DMS53 (cell line): ENCODE results near the gene MIS18BP1.
"Not testable (repeated sequence)": the region's sequence is repeated elsewhere in the genome, so short reads cannot be mapped to it uniquely, and the experiment has no call there.

Experiments
- DNase-seq: peaks from one replicate; lab custom pipeline; 2025; lab: John Stamatoyannopoulos, UW

The MIS18BP1 gene

GRCh38 chr14:45246151-45246550 lies 6.9 kb downstream of the MIS18BP1 start:
- no peak for DNase-seq

GRCh38 chr14:45242706-45243105 lies 10.3 kb downstream of the MIS18BP1 start:
- no peak for DNase-seq

- peak; percentile 1 for DNase-seq
Measured at GRCh38 chr14:45238988-45239387, 14.0 kb downstream of the MIS18BP1 start.

GRCh38 chr14:45227566-45227965 lies 25.4 kb downstream of the MIS18BP1 start:
- no peak for DNase-seq

GRCh38 chr14:45222485-45223262 lies 30.3 kb downstream of the MIS18BP1 start:
- DNase-seq: no peak

GRCh38 chr14:45214341-45214740 lies 38.7 kb downstream of the MIS18BP1 start:
- not testable (repeated sequence) for DNase-seq

GRCh38 chr14:45213716-45214115 lies 39.3 kb downstream of the MIS18BP1 start:
- peak; percentile 19 for DNase-seq

GRCh38 chr14:45212231-45212630 lies 40.8 kb downstream of the MIS18BP1 start:
- no peak for DNase-seq

GRCh38 chr14:45211295-45211694 lies 41.7 kb downstream of the MIS18BP1 start:
- no peak for DNase-seq

GRCh38 chr14:45210159-45210558 lies 42.8 kb downstream of the MIS18BP1 start:
- no peak for DNase-seq

GRCh38 chr14:45204241-45204640 lies 48.8 kb downstream of the MIS18BP1 start:
- no peak for DNase-seq

- peak; percentile 50 for DNase-seq
Measured at GRCh38 chr14:45201905-45202304, 51.1 kb downstream of the MIS18BP1 start.

- DNase-seq: no peak
Measured at GRCh38 chr14:45199230-45199629, 53.8 kb downstream of the MIS18BP1 start.

- no peak for DNase-seq
Measured at GRCh38 chr14:45198551-45198950, 54.5 kb downstream of the MIS18BP1 start.

GRCh38 chr14:45194964-45195363 lies 58.0 kb downstream of the MIS18BP1 start:
- no peak for DNase-seq

- no peak for DNase-seq
Measured at GRCh38 chr14:45185100-45185814, 67.7 kb downstream of the MIS18BP1 start.

- DNase-seq: no peak
Measured at GRCh38 chr14:45181806-45182205, 71.2 kb downstream of the MIS18BP1 start.

- DNase-seq: no peak
Measured at GRCh38 chr14:45181329-45181728, 71.7 kb downstream of the MIS18BP1 start.

GRCh38 chr14:45177076-45177475 lies 75.9 kb downstream of the MIS18BP1 start:
- DNase-seq: no peak

- no peak for DNase-seq
Measured at GRCh38 chr14:45169906-45170305, 83.1 kb downstream of the MIS18BP1 start.

- DNase-seq: no peak
Measured at GRCh38 chr14:45156067-45156466, 96.9 kb downstream of the MIS18BP1 start.
